GM19193 (cell line): ENCODE results near the gene DNAI1.

ENCODE experiments used
- POLR2A ChIP-seq: IDR thresholded peaks from 4 replicates; pipeline ENCODE4 v1.6.1; 2011; ENCODE audit not compliant: insufficient read depth, insufficient read length; ENCODE audit errors: extremely low read depth

DNAI1 gene

DNA sequence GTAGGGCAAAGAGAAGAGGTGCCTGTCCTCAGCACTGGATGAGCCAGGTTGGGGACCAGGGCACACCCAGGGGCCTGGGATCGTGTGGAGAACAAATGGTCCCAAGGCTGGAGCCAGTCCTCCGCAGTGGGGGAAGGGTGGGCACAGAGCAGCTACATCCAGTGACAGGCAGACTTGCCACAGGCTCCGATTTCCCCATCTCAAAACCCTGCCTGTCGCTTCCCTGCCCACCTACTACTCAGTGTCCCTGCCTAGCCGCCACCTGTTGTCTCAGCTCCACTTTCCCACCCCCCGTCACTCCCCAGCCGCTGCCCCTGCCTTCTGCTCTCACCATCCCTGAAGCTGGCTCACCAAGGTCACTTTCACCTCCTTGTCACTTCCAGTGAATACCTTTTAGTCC lies 78.1 kb downstream of the DNAI1 start:
- TF ChIP-seq POLR2A = no peak

DNA sequence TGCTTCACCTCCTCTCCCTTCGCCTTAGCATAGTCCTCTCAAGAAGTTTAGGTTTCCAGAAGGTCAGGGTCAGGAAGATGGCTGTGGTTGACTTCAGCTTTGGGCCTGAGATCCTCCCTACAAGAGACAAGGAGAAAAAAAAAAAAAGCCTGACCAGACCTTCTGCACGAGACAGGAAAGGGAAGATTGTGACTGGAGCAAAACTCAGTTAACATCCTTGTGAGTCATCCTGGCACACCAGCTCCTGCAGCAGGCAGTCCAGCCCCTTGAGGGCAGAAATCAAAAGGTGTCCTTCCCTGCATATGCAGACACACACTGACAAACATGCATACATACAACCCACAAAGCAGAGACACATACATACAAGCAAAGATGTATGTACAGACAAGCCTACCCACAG lies 82.2 kb downstream of the DNAI1 start:
- no peak for TF ChIP-seq POLR2A

DNA sequence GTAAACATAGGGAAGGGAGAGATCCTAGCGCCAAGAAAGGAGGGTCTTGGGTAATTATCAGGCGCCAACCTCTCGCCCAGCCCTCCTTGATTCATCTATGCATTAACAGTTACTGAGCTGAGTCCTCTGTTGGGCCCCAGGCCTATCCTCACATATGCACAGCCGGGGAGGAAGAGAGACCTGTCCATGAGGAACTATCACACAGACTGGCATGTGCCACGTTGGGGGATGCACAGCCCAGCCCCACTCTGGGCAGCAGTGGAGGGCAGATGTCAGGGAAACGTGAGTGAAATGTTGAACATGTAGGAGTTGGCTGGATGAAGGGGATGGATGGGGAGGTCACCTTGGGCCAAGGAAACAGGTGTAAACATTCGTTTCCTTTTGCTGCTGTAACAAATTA lies 82.9 kb downstream of the DNAI1 start:
- TF ChIP-seq POLR2A = no peak

DNA sequence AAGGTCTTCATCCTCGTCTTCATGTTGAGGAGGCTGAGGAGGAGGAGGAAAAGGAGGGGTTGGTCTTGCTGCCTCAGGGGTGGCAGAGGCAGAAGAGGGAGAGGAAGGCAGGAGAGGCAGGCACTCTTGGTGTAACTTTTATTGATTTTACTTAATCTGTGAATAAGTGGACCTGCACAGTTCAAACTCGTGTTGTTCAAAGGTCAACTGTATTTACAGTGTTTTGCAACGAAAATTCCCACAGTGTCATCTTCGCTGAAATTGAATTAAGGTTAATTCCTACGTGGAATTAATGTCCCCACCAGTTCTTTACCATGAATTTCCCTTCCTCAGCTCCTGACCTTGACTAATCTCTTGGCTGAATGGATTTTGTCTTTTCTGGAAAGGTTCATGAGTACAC lies 85.4 kb downstream of the DNAI1 start:
- TF ChIP-seq POLR2A = no peak

DNA sequence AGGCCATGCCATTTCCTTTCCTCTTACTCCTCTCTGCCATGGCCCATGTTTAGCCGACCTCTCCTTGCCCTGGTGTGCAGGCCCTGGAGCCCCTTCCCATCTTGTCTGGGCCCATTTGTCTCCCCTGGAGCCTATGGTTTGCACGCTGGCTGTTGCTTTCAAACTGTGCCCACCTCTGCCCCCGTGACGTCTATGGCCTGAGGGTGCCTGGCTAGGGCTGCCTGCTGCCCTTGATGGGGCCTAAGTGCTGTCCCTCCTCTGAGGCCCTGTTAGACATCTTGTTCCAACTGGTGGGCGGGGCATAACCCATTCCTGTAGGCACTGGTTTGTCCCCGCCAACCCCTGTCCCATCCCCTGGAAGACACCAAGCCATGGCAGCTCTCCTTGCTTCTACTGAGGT lies 86.9 kb downstream of the DNAI1 start:
- TF ChIP-seq POLR2A = no peak

DNA sequence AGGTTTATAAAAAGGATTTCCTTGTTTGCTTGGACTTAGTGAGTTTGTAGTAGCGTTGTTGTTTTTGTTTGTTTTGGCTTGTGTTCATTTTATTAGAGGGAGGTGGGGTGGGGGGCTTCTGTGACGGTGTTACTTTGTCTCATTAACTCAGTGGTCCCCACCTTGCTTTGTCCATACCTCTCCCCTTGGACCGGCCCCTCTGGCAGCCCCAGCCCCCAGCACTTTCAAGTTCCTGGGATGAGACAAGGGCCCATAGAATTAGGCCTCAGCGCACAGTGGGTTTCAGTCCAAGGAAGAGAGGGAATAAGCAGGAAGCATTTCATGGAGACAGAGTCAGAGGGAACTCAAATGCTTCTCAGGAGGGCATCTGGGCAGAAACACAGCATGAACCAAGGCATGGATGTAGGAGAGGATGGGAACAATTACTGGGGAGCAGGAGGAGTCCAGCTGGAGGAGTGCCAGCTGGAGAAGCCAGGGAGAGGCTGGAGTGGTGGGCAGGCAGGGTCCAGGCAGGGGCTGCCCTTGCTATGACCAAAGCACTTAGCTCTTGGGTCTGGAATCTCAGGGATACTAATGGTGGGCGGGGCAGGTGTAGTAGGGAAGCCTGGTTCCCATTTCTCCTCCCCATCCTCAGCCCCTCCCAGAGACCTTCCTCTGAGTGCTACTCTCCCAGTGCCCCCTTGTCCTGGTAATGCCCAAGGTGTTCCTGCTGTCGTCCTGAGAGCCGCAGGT lies 87.7 kb downstream of the DNAI1 start:
- TF ChIP-seq POLR2A = no peak

DNA sequence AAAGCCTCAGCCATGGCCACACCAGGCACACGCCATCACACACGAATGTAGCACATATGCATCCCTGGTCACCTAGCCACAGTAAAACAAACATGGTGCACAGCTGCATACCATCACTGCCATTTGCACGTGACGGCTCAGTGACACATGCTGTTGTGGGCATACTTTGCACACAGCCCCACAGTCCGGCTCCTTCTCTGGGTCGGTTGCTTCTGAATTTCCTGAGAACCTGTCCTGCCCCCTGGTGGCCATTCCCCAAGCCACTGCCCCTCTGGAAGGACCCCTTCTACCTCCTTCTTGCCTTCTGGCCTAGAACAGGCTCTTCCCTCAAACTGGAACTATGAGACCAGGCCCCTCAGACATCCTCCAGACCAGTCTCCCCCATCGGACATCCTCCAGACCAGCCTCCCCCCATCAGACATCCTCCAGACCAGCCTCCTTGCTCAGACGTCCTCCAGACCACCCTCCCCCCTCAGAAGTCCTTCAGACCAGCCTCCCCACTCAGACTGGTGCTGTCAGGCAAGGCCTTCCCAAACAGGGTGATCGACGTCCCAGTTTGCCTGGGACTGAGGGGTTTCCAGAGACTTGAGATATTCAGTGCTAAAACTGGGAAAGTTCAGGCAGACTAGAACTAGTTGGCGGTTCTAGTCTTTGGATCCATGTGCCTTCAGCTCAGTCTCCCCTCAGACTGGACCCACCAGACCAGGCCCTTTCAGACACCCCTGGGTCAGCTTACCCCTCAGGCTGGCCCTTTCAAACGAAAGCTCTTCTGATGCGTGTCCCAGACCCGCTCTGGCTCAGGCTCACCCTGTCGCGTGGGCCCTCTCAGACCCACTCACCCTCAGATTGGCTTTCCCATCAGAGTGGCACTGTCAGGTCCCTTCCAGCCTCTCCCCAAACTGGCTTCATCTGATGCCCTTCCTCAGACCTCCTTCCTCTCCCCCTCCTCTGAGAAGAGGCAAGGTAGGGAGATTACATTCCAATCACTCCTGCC lies 88.5 kb downstream of the DNAI1 start:
- TF ChIP-seq POLR2A = no peak

DNA sequence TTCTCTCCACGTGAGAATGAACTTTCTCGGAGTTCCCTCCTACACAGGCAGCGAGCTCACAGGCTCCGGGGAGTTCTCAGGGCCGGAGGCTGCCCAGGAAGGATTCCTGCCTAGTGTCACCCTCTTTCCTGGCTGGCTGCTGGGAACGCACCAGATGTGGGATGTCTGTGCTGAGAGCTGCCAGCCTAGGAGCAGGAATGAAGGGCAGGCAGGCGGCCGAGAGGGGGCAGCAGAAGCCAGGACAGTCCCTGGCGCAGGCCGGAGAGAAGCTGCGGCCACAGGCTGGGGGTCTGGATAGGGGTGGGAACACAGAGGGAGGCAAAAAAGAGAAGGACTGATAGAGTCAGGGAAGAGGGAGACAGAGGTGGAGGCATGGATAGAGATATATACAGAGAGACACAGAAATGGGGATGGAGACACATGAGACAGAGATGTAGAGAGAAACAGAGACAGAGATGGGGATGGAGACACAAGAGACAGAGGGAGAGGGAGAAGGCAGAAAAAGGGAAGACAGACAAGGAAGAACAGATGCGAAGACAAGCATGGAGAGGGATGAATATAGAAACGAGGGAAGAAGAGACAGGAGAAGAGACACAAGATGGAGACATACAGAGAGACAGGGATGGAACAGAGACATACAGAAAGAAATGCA lies 89.5 kb downstream of the DNAI1 start:
- no peak for TF ChIP-seq POLR2A

DNA sequence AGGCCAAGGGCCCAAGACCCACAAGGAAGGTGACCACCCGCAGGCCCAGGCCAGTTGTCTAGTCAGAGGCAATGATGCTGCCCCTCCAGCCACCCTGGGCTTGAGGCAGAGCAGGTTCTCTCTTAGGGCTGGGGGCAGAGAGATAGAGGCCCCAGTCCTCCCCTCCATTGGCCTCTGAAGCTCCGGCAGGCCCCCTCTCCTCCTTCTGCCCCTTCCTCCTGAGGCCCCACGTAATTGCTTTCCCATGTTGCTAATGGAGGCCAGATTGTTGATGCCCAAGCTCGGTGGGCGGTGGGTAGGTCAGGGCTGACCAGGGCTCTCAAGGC lies 90.8 kb downstream of the DNAI1 start:
- no peak for TF ChIP-seq POLR2A

DNA sequence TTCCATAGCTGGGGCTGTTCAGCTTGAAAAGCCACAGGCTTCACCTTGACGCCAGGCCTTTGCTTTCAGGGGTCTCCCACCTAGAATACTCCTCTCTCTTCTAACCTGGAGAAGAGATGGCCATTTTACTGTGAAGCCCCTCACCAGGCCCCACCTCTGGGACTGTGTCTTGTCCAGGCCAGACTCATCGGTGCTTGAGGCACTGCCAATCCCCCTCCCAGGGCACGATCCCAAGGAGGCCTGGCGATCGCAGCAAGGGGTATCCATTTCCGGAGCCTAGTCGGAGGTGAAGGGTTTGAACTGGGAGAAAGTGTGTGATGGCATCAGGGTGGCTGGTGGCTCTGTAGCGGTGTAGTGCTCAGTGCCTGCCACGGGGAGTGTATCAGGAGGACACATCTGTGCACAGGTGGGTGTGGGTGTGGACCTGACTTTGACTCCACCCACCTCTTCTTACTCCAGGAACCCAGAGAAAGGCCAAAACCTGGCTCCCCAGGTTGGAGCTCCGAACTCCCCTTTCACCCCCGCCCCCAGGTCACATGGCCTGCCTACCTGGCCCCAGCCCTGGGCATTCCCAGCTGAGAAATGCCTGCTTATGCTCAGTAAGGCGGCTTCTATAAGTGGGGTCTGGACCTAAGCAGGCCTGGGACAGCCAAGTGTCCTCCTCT lies 91.5 kb downstream of the DNAI1 start:
- TF ChIP-seq POLR2A = no peak

DNA sequence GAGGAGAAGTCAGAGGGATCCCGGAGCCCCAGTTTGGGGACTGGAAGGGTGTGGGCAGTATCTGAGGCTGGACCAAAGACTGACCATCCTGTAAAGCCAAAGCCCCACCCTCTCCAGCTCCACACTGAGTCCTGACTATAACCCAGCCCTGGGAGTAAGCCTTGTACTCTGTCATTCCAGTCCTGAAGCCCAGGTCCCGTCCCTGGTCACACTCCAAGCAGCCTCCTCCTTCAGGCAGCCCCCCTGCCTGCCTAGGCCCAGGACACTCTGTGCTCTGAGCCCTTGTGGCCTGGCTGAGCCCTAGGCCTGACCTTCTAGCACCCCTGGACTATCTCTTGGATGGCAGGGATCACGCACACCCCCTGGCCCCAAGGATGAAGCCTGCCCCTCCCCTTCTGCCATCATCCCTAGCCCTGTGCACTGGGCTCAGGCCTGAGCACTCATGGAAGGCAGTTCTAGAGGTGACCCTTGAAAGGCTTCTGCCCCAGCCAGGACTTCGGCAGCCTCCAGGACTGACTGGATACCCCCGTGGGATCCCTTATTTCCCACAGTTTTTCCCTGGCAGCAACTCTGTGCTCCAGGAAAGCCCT lies 92.2 kb downstream of the DNAI1 start:
- TF ChIP-seq POLR2A = no peak

DNA sequence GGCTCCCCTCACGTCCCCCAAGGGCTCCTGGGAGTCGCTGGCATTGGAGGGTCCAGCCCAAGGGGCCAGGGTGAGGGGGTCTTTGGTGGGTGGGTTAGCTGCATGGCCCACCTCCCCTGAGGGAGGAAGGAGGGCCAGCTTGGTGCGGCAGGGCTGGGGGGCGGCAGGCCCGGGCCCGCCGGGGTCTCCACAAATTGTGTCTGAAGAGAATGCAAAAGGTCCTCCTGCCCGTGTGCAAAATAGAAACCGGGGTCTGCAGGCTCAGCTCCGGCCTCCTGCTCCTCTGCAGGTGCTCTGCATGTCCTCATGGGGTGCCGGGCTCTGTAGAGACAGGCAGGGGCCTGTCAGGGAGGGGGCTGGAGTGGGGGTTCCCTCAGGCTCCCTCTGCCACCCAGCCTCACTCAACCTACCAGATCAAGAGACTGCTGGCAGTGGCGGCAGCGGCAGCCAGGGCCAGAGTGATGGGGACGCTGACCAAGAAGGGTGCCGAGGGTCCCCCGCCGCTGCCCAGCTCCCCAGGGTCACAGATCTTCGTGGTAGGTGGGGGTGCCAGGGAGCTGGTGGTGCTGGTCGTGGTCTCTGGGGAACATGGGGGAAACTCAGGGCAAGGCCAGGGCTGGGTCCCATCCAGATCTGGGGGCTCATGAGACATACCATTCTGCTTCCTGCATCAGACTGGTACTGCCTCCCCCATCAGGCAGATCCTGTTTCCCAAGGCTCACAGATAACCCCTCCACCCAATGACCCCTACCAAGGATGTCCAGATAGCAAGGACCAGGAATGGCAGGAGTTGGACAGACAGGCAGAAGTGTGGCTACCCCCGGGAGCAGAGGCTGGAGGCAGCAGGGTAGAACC lies 93.4 kb downstream of the DNAI1 start:
- no peak for TF ChIP-seq POLR2A

DNA sequence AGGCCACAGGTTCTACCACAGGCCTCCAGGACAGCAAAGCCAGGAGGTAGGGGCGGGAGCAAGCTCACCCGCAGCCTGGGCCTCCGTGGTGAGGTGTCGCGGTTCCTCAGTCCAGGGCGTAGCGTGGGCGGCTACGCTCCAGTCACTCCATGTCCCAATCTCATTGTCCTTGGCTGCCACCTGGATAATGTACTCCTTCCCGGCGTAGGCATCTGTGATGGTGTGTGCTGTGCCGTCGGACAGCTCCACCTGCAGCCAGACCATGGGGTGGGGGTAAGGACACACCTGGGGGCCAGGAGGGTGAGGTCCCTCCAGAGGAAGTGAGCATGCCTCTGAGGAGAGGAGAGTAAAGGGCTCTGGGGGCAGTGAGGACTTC lies 94.0 kb downstream of the DNAI1 start:
- no peak for TF ChIP-seq POLR2A

DNA sequence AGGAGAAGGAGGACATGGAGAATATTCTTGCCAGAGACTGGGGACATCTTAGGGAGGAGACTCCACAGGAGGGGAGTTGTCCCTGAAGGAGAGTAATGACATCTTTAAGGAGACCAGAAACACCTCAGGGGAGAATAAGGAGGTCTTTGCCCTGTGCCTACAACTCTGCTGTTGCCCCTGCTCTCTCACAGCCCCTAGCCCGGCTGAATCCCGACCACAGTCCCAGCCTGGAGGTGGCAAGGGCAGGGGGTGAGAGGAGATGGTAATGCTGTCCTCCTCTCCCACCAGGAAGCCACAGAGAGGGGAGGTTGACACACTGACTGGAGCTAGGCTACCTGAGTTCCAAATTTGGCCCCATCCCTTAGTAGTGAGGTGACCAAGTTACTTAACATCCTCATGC lies 94.4 kb downstream of the DNAI1 start:
- no peak for TF ChIP-seq POLR2A
